HG03280 (cell line): ENCODE measurements around the gene KDM7A.

Experiments used
- ATAC-seq: cut with Tn5 transposase; IDR thresholded peaks from one replicate; pipeline ENCODE4 v1.9.1; 2021; ENCODE audit warnings: mild to moderate bottlenecking, moderate library complexity; ENCODE audit not compliant: unreplicated experiment

KDM7A gene

GRCh38 chr7:140096459-140096858, 80.3 kb downstream of the KDM7A start:
- no peak for ATAC-seq

GRCh38 chr7:140093375-140093774, 83.4 kb downstream of the KDM7A start:
- ATAC-seq, result no peak

- no peak for ATAC-seq
These were observed 91.3 kb downstream of the KDM7A start for GRCh38 chr7:140085447-140085846.

- peak; percentile 85 for ATAC-seq
These were observed 91.8 kb downstream of the KDM7A start for GRCh38 chr7:140084972-140085371.

DNA sequence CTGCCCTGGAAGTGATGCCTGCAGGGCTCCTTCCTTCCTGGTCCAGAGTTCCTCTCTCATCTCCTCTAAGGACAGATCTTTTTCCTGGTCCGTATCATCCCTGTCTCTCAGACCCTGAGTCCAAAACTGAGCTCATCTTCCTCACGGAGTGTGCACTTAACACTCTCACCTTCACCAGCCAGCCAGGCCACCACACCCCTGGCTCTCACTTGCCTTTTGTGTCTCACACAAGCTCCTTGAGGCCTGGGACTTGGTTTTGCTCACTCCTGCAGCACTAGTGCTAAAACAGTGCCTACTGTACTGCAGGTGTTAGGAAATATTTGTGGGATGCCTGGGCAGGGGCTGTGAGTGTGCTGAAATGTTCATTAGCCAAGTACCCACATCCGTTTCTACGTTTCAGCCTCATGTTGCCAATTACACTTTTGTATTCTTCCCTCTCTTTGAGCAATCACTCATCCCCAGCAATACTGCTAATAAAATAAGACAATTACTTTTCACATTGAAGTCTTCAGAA, 92.6 kb downstream of the KDM7A start:
- no peak for ATAC-seq

- no peak for ATAC-seq
These were observed 94.0 kb downstream of the KDM7A start for GRCh38 chr7:140082770-140083169.

- no peak for ATAC-seq
These were observed 94.9 kb downstream of the KDM7A start for GRCh38 chr7:140081774-140082425.

DNA sequence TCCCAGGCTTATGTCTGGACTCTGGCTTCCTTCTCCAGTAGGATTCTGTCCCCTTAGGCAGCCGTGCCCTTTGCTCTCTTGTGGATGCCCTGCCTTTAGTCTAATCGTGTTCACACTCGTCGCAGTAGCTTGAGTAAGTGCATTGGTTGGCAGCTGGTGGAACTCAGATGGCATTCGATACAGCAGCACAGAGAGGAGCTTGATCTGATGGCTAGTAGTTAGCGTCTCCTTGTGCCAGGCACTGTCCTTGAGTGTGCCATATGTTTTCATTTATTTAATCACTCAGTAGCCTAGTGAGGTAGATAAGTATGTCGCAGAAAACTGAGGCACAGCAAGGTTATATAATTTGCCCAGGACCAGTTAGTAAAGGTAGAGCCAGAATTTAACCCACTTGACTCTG, 95.9 kb downstream of the KDM7A start:
- no peak for ATAC-seq

- ATAC-seq, result no peak
These were observed 97.7 kb downstream of the KDM7A start for GRCh38 chr7:140079121-140079536.

- ATAC-seq, result no peak
These were observed 98.4 kb downstream of the KDM7A start for GRCh38 chr7:140078392-140078791.

DNA sequence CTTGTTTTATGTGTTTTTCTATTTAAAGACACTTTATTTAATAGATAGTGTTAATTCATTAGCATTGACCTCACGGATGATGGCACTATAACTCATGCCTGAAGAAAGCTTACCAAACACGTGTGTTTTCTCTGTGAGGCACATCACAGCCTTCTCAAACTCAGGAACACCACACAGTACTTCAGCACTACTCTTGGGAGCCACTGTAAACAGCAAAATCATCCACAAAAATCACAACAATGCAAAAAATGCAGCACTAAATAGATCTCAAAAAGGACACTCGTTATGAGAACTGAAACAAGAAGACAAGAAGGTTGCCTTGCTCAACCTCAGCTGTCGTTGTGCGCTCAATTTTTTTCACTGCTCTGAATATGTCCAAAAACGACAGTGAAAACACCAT, 102.0 kb downstream of the KDM7A start:
- no peak for ATAC-seq

DNA sequence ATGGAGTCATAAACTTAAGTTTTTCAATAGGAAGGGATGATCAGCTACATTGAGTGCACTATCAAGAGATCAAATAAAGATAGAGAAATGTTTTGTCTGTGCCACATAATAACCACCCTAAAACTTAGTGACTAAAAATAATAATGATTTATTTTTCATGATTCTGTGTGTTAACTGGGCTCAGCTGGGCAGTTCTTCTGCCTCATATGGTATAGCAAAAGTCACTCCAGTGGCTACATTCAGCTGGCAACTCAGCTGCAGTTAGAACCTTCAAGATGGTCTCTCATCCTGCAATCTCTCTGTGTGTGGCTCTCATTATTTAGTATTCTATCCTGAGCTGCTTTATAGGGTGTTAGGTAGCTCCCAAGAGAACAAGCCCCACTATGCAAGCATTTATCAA, 106.2 kb downstream of the KDM7A start:
- ATAC-seq, result no peak

GRCh38 chr7:140069298-140069949, 107.4 kb downstream of the KDM7A start:
- no peak for ATAC-seq

DNA sequence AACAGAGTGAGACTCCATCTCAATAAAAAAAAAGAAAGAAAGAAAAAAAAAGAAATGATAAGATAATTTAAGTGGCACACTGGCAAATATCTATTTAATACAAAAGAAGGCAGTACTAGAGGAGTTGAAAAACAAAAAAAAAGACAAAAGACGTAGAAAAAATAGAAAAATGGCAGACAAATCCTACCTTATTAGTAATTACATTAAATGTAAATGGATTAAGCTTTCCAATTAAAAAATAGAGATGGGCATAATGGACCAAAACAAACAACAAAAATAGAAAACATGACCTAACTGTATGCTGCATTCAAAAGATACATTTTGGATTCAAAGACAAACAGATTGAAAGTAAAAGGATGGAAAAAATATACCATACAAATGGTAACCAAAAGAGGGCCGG, 108.8 kb downstream of the KDM7A start:
- no peak for ATAC-seq

DNA sequence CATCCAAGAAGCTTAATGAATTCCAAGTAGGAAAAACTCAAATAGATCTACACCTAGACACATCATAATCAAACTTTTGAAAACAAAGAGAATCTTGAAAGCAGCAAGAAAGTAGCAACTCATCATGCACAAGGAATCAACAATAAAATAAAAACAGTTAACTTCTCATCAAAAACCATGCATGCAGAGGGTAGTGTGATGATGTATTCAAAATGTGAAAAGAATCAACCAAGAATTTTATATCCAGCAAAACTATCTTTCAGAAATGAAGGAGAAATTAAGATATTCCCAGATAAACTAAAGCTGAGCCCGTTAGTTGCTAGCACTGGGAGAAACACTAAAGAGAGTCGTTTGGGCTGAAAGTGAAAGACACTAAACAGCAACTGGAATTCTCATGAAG, 109.7 kb downstream of the KDM7A start:
- ATAC-seq, result no peak

- peak; percentile 96 for ATAC-seq
These were observed 114.1 kb downstream of the KDM7A start, which contains the start of gene PARP12 for GRCh38 chr7:140062528-140063299. PARP12 (minus strand) TSS chr7:140062951; CDS start chr7:140062847, 104 bp downstream.

GRCh38 chr7:140062118-140062527, 114.7 kb downstream of the KDM7A start:
- ATAC-seq, result peak; percentile 24

GRCh38 chr7:140061607-140061930, 115.2 kb downstream of the KDM7A start:
- no peak for ATAC-seq

DNA sequence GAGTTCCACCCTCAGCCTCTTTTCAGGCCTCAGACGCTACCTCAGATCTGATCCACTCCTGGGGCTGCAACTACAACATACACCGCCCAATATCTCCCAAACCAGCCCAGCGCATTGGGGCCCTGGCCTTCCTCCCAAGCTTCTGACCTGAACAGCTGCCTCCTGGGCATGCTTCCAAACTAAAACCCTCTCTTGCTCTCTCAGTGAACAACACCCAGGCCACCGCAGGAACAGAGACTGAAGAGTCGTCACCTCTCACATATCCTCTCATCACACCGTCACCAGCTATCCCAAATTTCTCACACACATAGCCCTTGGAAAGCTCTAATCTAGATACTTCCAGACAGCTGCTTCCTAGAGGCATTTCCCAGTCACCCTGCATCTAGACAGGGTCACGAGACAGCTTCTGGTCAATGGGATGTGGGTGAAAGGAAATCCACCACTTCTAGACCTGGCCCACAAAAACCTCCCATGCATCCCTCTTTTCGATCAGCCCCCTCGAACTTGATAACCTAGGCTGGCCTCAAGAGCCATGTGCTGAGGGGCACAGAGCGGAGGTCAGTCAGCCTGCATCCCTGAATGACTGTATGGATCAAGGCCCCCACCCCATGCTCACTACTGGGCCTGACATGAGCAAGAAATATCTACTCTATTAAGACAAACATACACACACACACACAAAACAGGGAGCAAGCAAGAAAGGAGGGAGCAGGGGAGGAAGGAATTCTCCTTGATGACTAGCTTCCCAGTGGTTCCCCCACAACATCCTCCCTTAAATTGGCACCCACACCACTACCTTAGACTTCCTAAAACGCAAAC, 115.8 kb downstream of the KDM7A start:
- ATAC-seq, result no peak

- ATAC-seq, result no peak
These were observed 116.5 kb downstream of the KDM7A start for GRCh38 chr7:140060243-140060630.
